Right cardiac atrium (tissue), 5 donors: ENCODE results near the gene TNS3. TPM values are rescaled to one million over a fixed set of nuclear protein-coding genes. Genes with fewer than 3 reads are reported as not detected.

Experiments used
- ATAC-seq, 2 donors: fragments of 200-7000 bp; cut with Tn5 transposase; one replicate each; pipeline versions ENCODE4 v1.8.0 to v1.9.1; 2020; ENCODE audit warnings: moderate library complexity in 2 of 2, mild to moderate bottlenecking in 1 of 2
- DNase-seq, 3 donors: peaks; one replicate each; pipeline ENCODE4 v3.0.0-alpha.2; 2020
- H3K27ac ChIP-seq: one replicate; pipeline ENCODE4 v1.5.1; 2013; ENCODE audit warnings: mild to moderate bottlenecking, low read length, control low read depth, moderate library complexity
- H3K27me3 ChIP-seq: one replicate; pipeline ENCODE4 v1.6.1; 2013; ENCODE audit not compliant: control insufficient read depth, insufficient read depth
- H3K4me1 ChIP-seq: one replicate; pipeline ENCODE4 v1.6.1; 2013; ENCODE audit warnings: low read length; ENCODE audit not compliant: control insufficient read depth, insufficient read depth
- H3K4me3 ChIP-seq: one replicate; pipeline ENCODE4 v1.5.1; 2013; ENCODE audit warnings: low read length, control low read depth
- H3K9me3 ChIP-seq: one replicate; pipeline ENCODE4 v1.6.1; 2013; ENCODE audit warnings: low read length; ENCODE audit not compliant: control insufficient read depth
- WGBS: extraction: QIAGEN DNeasy Blood & Tissue Kit; methylation state at CpG from one replicate; pipeline ENCODE4 v1.1.7; 2013; 5-methylcytosine and 5-hydroxymethylcytosine counted together
- intact Hi-C, 4 donors: fragments of 100-400 bp; cut with DNase I; formaldehyde crosslinking; loops; one replicate each; pipeline versions ENCODE4 v1.11.0 to v1.14.0; 2022 to 2023
- polyA plus RNA-seq: library from polyadenylated mRNA; stranded (reverse); fragments of 200-250 nt; gene quantifications from one replicate; pipeline ENCODE4 v1.2.3, GENCODE V29; 2013
- total RNA-seq, 4 donors: library from RNA; stranded (reverse); fragmentation: NEBNext Ultra II Directional; extraction: Animal tissue kit (Norgen Biotek cat#: 25700); gene quantifications; one replicate each; pipeline ENCODE4 v1.2.1, GENCODE V29; 2021
- donor health status: healthy with polysubstance abuse.
- donor health status: DM: no; HTN: yes; CAD: no.
- donor health status: DM: no; HTN: no; CAD: no.
- donor health status: DM: no; HTN: yes; CAD: no; lungs with severe emphysema.
- donor health status: DM: yes; HTN: yes; CAD: no.

The TNS3 gene
- total and polyA plus RNA-seq, 5 donors, result 19.7 to 48.3 (median 40.4) TPM

DNA sequence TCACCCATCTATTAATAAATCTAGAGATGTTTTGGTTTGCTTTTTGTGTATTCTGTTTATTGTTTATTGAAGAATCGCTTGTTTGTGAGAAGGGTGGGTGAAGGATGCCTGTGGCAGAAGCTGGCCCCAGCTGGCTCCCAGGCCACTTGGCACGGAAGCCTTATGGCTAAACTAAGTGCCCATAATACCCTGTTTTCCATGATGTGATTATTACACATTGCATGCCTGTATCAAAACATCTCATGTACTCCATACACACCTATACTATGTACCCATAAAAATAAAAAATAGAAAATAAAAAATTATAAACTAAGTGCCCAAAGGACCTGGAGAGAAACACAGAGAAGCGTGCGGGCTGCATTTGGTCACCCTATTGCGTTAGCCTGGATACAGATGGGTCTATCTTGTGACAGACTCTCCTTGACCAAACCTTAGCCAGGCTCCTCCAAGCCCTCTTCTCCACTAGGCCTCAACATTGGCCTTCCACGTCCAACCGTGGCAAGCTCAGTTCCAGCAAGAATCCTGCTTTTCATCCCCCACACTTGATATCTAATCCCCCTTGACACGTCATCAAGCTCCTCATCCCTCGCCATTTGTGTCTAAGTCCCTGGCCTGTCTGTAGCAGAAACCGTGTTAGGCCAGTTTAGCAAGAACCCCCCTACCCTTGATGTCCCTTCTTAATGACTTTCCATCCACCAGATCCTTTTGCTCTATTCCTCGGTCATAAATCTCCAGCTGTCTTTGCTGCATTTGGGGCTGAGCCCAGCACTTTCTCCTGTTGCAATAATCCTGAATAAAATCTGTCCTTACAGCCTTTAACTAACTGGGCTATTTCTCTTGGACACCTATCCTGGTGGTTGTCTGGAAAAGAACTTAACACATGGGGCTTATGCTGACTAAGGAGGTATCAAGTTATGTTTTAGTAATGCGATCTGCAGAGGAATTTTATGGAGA lies 245.2 kb downstream of the TNS3 start:
- DNase-seq, result no peak
- H3K4me1 ChIP-seq, result peaks cover 11% of the 10 kb centered on the region

GRCh38 chr7:47335557-47336471 lies 246.1 kb downstream of the TNS3 start:
- peak; percentile 87 to 90 for ATAC-seq
- peaks cover 11% of the 10 kb centered on the region for H3K4me1 ChIP-seq
- H3K4me3 ChIP-seq, result no peak overlapping the region
- 35% methylated on average over 10 of the region's 10 CpGs for WGBS
- intact Hi-C loops, result no loop called here
- H3K27ac ChIP-seq, result peak overlapping the region; percentile 94
- H3K27me3 ChIP-seq, result no peaks in the 10 kb centered on the region
- peak; percentile 64 to 86 (median 80) for DNase-seq
- H3K9me3 ChIP-seq, result no peaks in the 10 kb centered on the region

More for the DNA sequence above, 245.2 kb downstream of the TNS3 start:
- intact Hi-C loops, result no loop called here
- Histone ChIP-seq H3K9me3 (no peaks in the 10 kb centered on the region), H3K27me3 (no peaks in the 10 kb centered on the region), H3K27ac (peak overlapping the region; percentile 58), H3K4me3 (no peak overlapping the region)
- peak; percentile 20 to 31 for ATAC-seq
- WGBS, result 80% methylated on average over 12 of the region's 12 CpGs

- Histone ChIP-seq H3K27ac (peak overlapping the region; percentile 94), H3K9me3 (no peaks in the 10 kb centered on the region), H3K27me3 (no peaks in the 10 kb centered on the region), H3K4me3 (no peak overlapping the region), H3K4me1 (peaks cover 11% of the 10 kb centered on the region)
- ATAC-seq (no peak), DNase-seq (no peak)
- 89% methylated on average over 6 of the region's 6 CpGs for WGBS
- intact Hi-C loops, result no loop called here
These were observed 246.8 kb downstream of the TNS3 start for GRCh38 chr7:47335071-47335470.

DNA sequence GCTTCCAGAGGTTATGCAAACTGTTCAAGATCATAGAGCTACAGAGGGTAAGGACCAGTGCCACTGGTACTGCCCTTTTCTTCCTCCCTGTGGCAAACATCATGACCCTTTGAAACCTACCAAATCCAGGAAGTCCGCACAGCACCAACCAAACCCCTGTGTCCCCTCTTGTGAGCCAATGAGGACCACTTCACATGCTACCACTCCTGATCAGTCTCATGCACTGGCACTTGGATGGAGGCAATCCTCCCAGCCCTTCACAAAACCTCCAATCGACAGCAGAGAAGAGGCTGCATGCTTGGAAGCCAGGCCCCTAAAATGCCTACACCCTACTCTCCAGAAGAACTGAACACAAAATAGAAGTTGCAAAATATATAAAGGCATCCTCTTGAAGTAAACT lies 248.0 kb downstream of the TNS3 start:
- no peak overlapping the region for H3K4me3 ChIP-seq
- DNase-seq, result no peak
- ATAC-seq, result no peak
- 75% methylated on average over 2 of the region's 2 CpGs for WGBS
- no peaks in the 10 kb centered on the region for H3K27me3 ChIP-seq
- peaks cover 15% of the 10 kb centered on the region for H3K4me1 ChIP-seq
- H3K9me3 ChIP-seq, result no peaks in the 10 kb centered on the region
- intact Hi-C loops, result no loop called here
- H3K27ac ChIP-seq, result peak overlapping the region; percentile 65

- ATAC-seq (no peak), DNase-seq (no peak)
- Histone ChIP-seq H3K4me1 (peaks cover 19% of the 10 kb centered on the region), H3K9me3 (no peaks in the 10 kb centered on the region), H3K27ac (no peak overlapping the region), H3K27me3 (no peaks in the 10 kb centered on the region), H3K4me3 (no peak overlapping the region)
- 61% methylated on average over 2 of the region's 2 CpGs for WGBS
- intact Hi-C loops, result no loop called here
These were observed 248.4 kb downstream of the TNS3 start for GRCh38 chr7:47333554-47333887.

- 69% methylated on average over 8 of the region's 8 CpGs for whole genome bisulfite sequencing
- Histone ChIP-seq H3K27me3 (no peaks in the 10 kb centered on the region), H3K27ac (peak overlapping the region; percentile 65), H3K4me3 (no peak overlapping the region), H3K4me1 (peaks cover 22% of the 10 kb centered on the region), H3K9me3 (no peaks in the 10 kb centered on the region)
- no peak for ATAC-seq
- DNase-seq, result no peak
- intact Hi-C loops, result no loop called here
These were observed 249.0 kb downstream of the TNS3 start for GRCh38 chr7:47332681-47333553.

DNA sequence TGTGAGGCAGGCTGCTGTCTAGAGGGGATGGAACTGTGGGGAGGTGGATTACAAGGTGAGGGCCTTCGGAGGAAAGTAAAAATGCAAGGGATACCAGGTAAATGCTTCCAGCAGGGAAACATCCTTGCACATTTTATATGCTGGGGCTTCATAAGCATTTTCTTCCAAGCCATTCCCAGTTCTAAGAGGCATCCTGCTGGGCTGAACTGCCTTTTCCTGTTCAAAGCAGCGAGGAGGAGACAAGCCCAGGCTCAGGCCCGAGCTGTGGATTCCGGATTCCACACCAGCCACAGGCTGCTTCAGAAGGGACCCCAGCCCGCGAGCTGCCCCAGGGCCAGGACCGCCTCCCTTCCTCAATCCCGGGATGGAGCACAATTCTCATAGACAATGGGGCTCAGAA lies 249.7 kb downstream of the TNS3 start:
- ATAC-seq (no peak), DNase-seq (no peak)
- Histone ChIP-seq H3K27ac (peak overlapping the region; percentile 69), H3K4me1 (peaks cover 22% of the 10 kb centered on the region), H3K27me3 (no peaks in the 10 kb centered on the region), H3K9me3 (no peaks in the 10 kb centered on the region), H3K4me3 (no peak overlapping the region)
- intact Hi-C loops, result no loop called here
- 53% methylated on average over 8 of the region's 8 CpGs for WGBS

DNA sequence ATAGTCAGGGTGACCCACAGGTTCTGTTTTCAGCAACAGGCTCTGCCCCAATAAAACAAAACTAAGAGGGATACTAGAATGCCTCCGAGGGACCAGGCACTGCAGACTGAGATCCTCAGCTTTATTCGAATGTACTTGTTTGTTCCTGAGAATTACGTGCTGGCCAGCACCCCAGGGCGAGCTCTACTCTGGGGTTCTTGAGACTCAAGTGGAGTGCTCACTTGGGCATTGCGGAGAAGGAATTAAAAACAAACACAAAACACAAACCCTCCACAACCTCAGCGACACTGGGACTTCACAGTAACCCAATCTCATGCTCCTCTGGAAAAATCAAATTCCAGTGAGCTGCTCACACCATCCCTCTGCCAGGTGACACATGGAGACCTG lies 250.7 kb downstream of the TNS3 start:
- intact Hi-C loops, result no loop called here

GRCh38 chr7:47330561-47331178 lies 251.2 kb downstream of the TNS3 start:
- intact Hi-C loops, result no loop called here
- 86% methylated on average over 16 of the region's 16 CpGs for WGBS
- ATAC-seq (no peak), DNase-seq (no peak)
- H3K27me3 ChIP-seq, result no peaks in the 10 kb centered on the region
- H3K27ac ChIP-seq, result peak overlapping the region; percentile 28
- H3K4me1 ChIP-seq, result peaks cover 17% of the 10 kb centered on the region
- no peaks in the 10 kb centered on the region for H3K9me3 ChIP-seq
- no peak overlapping the region for H3K4me3 ChIP-seq

More for the DNA sequence above, 250.7 kb downstream of the TNS3 start:
- peaks cover 19% of the 10 kb centered on the region for H3K4me1 ChIP-seq
- ATAC-seq (no peak), DNase-seq (no peak)
- peak overlapping the region; percentile 28 for H3K27ac ChIP-seq
- H3K4me3 ChIP-seq, result no peak overlapping the region
- no peaks in the 10 kb centered on the region for H3K27me3 ChIP-seq
- H3K9me3 ChIP-seq, result no peaks in the 10 kb centered on the region
- WGBS, result 76% methylated on average over 6 of the region's 6 CpGs

DNA sequence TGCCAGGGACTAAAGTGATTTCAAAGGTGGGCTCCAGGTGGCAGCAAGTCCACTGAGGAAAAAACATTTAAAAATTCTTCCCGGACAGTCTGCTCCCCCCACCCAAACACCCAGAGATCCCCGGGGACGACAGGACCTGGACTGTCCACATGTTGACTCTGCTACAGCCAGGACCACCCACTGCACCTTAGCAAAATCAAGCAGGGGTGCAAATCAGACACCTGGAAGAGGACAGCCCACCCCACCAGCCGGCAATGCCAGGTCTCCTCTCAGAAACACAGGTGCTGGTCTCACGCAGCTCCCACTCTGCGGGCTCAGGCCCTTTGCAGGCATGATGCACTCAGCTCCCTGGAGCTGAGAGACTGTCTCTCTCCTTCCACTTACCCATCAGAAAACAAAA lies 251.9 kb downstream of the TNS3 start:
- Histone ChIP-seq H3K27ac (no peak overlapping the region), H3K4me1 (peaks cover 16% of the 10 kb centered on the region), H3K27me3 (no peaks in the 10 kb centered on the region), H3K4me3 (no peak overlapping the region), H3K9me3 (no peaks in the 10 kb centered on the region)
- WGBS, result 65% methylated on average over 6 of the region's 6 CpGs
- intact Hi-C loops, result no loop called here
- ATAC-seq (no peak), DNase-seq (peak in 1 of 3 donors; percentile 38)
